ENCODE results near the gene ELK4.

Gene ELK4

GRCh38 chr1:205629751-205630150 is 2.1 kb downstream of the ELK4 start:
- no peak for DNase-seq (ENCODE audit: low read depth)

GRCh38 chr1:205627956-205628355 is 3.9 kb downstream of the ELK4 start:
- DNase-seq (ENCODE audit: low read depth), result no peak

- DNase-seq (ENCODE audit: low read depth), result no peak
Observed at GRCh38 chr1:205626216-205626615, 5.6 kb downstream of the ELK4 start.

- DNase-seq (ENCODE audit: low read depth), result no peak
Observed at GRCh38 chr1:205623646-205624045, 8.2 kb downstream of the ELK4 start.

- no peak for DNase-seq (ENCODE audit: low read depth)
Observed at GRCh38 chr1:205620269-205620668, 11.5 kb downstream of the ELK4 start.

GRCh38 chr1:205619376-205619775 is 12.4 kb downstream of the ELK4 start:
- DNase-seq (ENCODE audit: low read depth), result no peak

GRCh38 chr1:205616563-205617293 is 15.1 kb downstream of the ELK4 start:
- DNase-seq (ENCODE audit: low read depth), result peak; percentile 39

- DNase-seq (ENCODE audit: low read depth), result no peak
Observed at GRCh38 chr1:205615789-205616188, 16.0 kb downstream of the ELK4 start.

- no peak for DNase-seq (ENCODE audit: low read depth)
Observed at GRCh38 chr1:205613854-205614412, 17.9 kb downstream of the ELK4 start.

GRCh38 chr1:205612556-205612955 is 19.3 kb downstream of the ELK4 start:
- DNase-seq (ENCODE audit: low read depth), result no peak

- DNase-seq (ENCODE audit: low read depth), result no peak
Observed at GRCh38 chr1:205612104-205612503, 19.7 kb downstream of the ELK4 start.

GRCh38 chr1:205610901-205611466 is 20.8 kb downstream of the ELK4 start:
- DNase-seq (ENCODE audit: low read depth), result no peak

GRCh38 chr1:205610036-205610435 is 21.8 kb downstream of the ELK4 start:
- DNase-seq (ENCODE audit: low read depth), result peak; percentile 62

GRCh38 chr1:205604825-205605505 is 26.8 kb downstream of the ELK4 start:
- no peak for DNase-seq (ENCODE audit: low read depth)

- no peak for DNase-seq (ENCODE audit: low read depth)
Observed at GRCh38 chr1:205604059-205604458, 27.8 kb downstream of the ELK4 start.

GRCh38 chr1:205601205-205601604 is 30.6 kb downstream of the ELK4 start:
- no peak for DNase-seq (ENCODE audit: low read depth)

- DNase-seq (ENCODE audit: low read depth), result peak; percentile 70
Observed at GRCh38 chr1:205600085-205600484, 31.7 kb downstream of the ELK4 start.

- no peak for DNase-seq (ENCODE audit: low read depth)
Observed at GRCh38 chr1:205599669-205600042, 32.2 kb downstream of the ELK4 start.

GRCh38 chr1:205598841-205599668 is 32.8 kb downstream of the ELK4 start:
- peak; percentile 69 for DNase-seq (ENCODE audit: low read depth)

- DNase-seq (ENCODE audit: low read depth), result no peak
Observed at GRCh38 chr1:205597691-205598314, 34.0 kb downstream of the ELK4 start.

GRCh38 chr1:205596876-205597275 is 34.9 kb downstream of the ELK4 start:
- DNase-seq (ENCODE audit: low read depth), result no peak

- no peak for DNase-seq (ENCODE audit: low read depth)
Observed at GRCh38 chr1:205595861-205596260, 36.0 kb downstream of the ELK4 start.

All from ELR (cell line).